Measurements from ENCODE around the gene HBE1. TPM values are rescaled to one million over a fixed set of nuclear protein-coding genes. Genes with fewer than 3 reads are reported as not detected.
A peak's percentile ranks its signal among the peaks of the same experiment; 100 is the strongest.

Gene HBE1
- total and polyA plus RNA-seq, 9 of the 15 experiments (the other 6 are each of a cell fraction or from before 2014, with no cell fraction given) = 612 to 10,250 (median 2,181) TPM

GRCh38 chr11:5252192-5252918, 17.4 kb downstream of the HBE1 start (continued):
- TF ChIP-seq, protein P1, sequence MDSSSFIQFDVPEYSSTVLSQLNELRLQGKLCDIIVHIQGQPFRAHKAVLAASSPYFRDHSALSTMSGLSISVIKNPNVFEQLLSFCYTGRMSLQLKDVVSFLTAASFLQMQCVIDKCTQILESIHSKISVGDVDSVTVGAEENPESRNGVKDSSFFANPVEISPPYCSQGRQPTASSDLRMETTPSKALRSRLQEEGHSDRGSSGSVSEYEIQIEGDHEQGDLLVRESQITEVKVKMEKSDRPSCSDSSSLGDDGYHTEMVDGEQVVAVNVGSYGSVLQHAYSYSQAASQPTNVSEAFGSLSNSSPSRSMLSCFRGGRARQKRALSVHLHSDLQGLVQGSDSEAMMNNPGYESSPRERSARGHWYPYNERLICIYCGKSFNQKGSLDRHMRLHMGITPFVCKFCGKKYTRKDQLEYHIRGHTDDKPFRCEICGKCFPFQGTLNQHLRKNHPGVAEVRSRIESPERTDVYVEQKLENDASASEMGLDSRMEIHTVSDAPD (CRISPR knock-in tag; IDR thresholded peaks at IDR 0.05) = no peak
- TF ChIP-seq, protein P2, sequence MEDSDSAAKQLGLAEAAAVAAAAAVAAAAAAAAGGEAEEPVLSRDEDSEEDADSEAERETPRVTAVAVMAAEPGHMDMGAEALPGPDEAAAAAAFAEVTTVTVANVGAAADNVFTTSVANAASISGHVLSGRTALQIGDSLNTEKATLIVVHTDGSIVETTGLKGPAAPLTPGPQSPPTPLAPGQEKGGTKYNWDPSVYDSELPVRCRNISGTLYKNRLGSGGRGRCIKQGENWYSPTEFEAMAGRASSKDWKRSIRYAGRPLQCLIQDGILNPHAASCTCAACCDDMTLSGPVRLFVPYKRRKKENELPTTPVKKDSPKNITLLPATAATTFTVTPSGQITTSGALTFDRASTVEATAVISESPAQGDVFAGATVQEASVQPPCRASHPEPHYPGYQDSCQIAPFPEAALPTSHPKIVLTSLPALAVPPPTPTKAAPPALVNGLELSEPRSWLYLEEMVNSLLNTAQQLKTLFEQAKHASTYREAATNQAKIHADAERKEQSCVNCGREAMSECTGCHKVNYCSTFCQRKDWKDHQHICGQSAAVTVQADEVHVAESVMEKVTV (CRISPR knock-in tag; IDR thresholded peaks at IDR 0.05) = no peak
- TF ChIP-seq HDAC1 (IDR thresholded peaks at IDR 0.05) = no peak
- TF ChIP-seq NUFIP1 (IDR thresholded peaks at IDR 0.05; ENCODE audit: partially characterized antibody) = no peak
- TF ChIP-seq POLR2B (IDR thresholded peaks at IDR 0.05; ENCODE audit: low read depth, partially characterized antibody) = no peak
- no peak for TF ChIP-seq HMGXB4 (CRISPR knock-in tag; IDR thresholded peaks at IDR 0.05)
- TF ChIP-seq ZNF140 (CRISPR knock-in tag; IDR thresholded peaks at IDR 0.05) = no peak
- no peak for TF ChIP-seq ZNF134 (CRISPR knock-in tag; conservative IDR thresholded peaks at IDR 0.05)
- no peak for TF ChIP-seq NEUROD1 (IDR thresholded peaks at IDR 0.05; ENCODE audit: borderline replicate concordance, low read depth, low read length, partially characterized antibody)
- TF ChIP-seq NFRKB (IDR thresholded peaks at IDR 0.05; ENCODE audit: low read depth) = no peak
- TF ChIP-seq, protein P3, sequence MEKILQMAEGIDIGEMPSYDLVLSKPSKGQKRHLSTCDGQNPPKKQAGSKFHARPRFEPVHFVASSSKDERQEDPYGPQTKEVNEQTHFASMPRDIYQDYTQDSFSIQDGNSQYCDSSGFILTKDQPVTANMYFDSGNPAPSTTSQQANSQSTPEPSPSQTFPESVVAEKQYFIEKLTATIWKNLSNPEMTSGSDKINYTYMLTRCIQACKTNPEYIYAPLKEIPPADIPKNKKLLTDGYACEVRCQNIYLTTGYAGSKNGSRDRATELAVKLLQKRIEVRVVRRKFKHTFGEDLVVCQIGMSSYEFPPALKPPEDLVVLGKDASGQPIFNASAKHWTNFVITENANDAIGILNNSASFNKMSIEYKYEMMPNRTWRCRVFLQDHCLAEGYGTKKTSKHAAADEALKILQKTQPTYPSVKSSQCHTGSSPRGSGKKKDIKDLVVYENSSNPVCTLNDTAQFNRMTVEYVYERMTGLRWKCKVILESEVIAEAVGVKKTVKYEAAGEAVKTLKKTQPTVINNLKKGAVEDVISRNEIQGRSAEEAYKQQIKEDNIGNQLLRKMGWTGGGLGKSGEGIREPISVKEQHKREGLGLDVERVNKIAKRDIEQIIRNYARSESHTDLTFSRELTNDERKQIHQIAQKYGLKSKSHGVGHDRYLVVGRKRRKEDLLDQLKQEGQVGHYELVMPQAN (IDR thresholded peaks at IDR 0.05; ENCODE audit: borderline replicate concordance) = no peak
- 0 out of 2 replicates have a peak, but pooled peaks have one; percentile 7 for TF ChIP-seq CTBP1 (IDR thresholded peaks at IDR 0.05; ENCODE audit: borderline replicate concordance)
- no peak for TF ChIP-seq CREM (IDR thresholded peaks at IDR 0.05; ENCODE audit: low read depth)

Measured in K562 (cell line).